T-helper 2 cell treated with Interferon-gamma antibody and Interleukin-4, amounts not matched to agents 5 μg/mL and 100 μg/mL, for 36 hours (primary cell): Measurements from ENCODE around the gene SH3BP4.

Experiments
- DNase-seq: peaks from one replicate; pipeline ENCODE4 v3.0.0; 2021; ENCODE audit warnings: low spot score
- H3K27ac Mint-ChIP-seq: one replicate; pipeline ENCODE4 v1.8.0; 2021; ENCODE audit warnings: mild to moderate bottlenecking, mixed read lengths
- H3K27me3 Mint-ChIP-seq: one replicate; pipeline ENCODE4 v1.8.0; 2021; ENCODE audit warnings: low read depth, mixed read lengths
- H3K36me3 Mint-ChIP-seq: one replicate; pipeline ENCODE4 v1.8.0; 2021; ENCODE audit warnings: low read depth, mixed read lengths
- H3K4me1 Mint-ChIP-seq: one replicate; pipeline ENCODE4 v1.8.0; 2021; ENCODE audit warnings: low read depth, mixed read lengths
- H3K4me3 Mint-ChIP-seq: one replicate; pipeline ENCODE4 v1.8.0; 2022; ENCODE audit warnings: mild to moderate bottlenecking, moderate library complexity, mixed read lengths
- H3K9me3 Mint-ChIP-seq: one replicate; pipeline ENCODE4 v1.8.0; 2021; ENCODE audit warnings: mixed read lengths

Gene SH3BP4

DNA sequence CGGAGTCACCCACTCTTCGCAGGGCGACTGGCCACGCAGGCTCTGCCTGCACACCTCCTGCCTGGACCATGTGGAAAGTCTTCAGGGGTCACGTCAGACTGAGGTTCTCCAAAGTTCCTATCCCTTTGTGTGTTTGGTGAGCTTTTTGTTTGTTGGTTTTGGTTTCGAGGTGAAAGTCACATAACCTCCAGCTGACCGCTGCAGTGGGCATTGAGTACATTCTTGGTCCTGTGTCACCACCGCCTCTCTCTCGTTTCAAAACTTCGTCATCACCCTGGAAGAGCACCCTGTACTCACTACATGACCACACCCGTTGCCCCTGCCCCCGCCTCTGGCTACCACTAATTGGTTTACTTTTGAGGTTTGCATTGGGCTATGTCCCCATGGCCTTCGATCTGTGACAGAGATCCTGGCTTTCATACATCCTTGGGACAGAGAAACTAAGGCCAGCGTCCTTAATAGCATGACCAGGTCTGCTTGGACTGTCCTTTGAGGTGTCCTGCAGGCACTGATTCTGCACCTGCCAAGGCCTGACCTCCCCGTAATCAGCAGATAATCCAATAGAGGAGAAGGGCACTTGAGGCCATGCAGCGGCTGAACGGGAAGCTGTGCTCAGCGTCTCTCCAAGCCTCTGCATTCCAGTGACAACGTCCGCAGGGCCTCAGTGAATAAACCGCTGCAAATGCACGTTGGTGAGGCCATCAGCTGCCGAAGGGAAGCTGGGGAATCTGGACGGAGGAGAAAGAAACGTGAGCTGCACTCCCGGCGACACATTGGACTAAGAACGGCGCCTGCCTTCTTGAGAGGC is 46.8 kb downstream of the SH3BP4 start:
- no peak for DNase-seq
- H3K27me3 Mint-ChIP-seq, result peaks cover 9% of the 10 kb centered on the region
- no peak overlapping the region for H3K4me3 Mint-ChIP-seq
- H3K4me1 Mint-ChIP-seq, result no peaks in the 10 kb centered on the region
- no peaks in the 10 kb centered on the region for H3K9me3 Mint-ChIP-seq
- no peak overlapping the region for H3K27ac Mint-ChIP-seq
- no peaks in the 10 kb centered on the region for H3K36me3 Mint-ChIP-seq

- H3K4me3 Mint-ChIP-seq, result no peak overlapping the region
- no peaks in the 10 kb centered on the region for H3K27me3 Mint-ChIP-seq
- no peak overlapping the region for H3K27ac Mint-ChIP-seq
- no peak for DNase-seq
- H3K4me1 Mint-ChIP-seq, result no peaks in the 10 kb centered on the region
- no peaks in the 10 kb centered on the region for H3K36me3 Mint-ChIP-seq
- H3K9me3 Mint-ChIP-seq, result no peaks in the 10 kb centered on the region
Observed at GRCh38 chr2:234999740-235000425, 48.1 kb downstream of the SH3BP4 start.

- H3K27ac Mint-ChIP-seq, result no peak overlapping the region
- no peaks in the 10 kb centered on the region for H3K27me3 Mint-ChIP-seq
- no peaks in the 10 kb centered on the region for H3K9me3 Mint-ChIP-seq
- H3K4me3 Mint-ChIP-seq, result no peak overlapping the region
- H3K4me1 Mint-ChIP-seq, result no peaks in the 10 kb centered on the region
- no peaks in the 10 kb centered on the region for H3K36me3 Mint-ChIP-seq
- no peak for DNase-seq
Observed at GRCh38 chr2:235000426-235001236, 48.8 kb downstream of the SH3BP4 start.

- Mint-ChIP-seq H3K27me3 (no peaks in the 10 kb centered on the region), H3K27ac (no peak overlapping the region)
Observed at GRCh38 chr2:235001237-235002133, 49.7 kb downstream of the SH3BP4 start.

DNA sequence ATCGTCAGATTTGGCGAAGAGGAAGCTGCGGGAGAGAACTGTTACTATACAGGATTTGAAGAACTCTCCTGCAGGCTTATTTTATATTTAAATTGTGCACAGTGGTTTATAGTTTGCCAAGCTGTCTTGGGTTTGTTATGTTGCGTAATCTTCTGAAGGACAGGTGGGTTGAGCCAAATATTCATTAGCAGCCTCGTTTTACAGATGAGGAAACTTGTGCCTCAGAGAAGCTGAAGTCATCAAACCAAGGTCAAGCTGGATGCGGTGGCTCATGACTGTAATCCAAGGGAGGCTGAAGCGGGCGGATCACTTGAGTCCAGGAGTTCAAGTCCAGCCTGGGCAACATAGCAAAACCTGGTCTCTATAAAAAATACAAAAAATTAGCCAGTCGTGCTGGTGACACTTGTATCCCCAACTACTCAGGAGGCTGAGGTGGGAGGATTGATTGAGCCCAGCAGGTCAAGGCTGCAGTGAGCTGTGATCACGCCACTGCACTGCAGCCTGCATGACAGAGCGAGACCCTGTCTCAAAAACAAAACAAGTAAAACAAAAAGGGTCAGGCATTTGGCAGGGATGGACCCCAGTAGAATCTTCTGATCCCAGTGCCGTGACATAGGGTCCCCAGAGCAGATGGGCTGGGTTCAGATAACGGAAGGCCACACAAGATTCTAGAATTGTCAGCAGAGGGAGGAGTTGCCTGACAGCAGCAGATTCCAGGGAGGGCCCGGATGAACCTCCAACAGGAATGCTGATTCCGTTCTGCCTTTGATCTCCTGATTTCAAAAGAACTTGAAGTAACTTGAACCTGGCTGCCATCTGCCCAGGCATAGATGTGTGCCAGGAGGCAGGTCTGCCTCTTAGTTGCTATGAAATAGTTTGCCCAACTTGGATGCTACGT is 50.6 kb downstream of the SH3BP4 start:
- Mint-ChIP-seq H3K9me3 (no peaks in the 10 kb centered on the region), H3K27me3 (no peaks in the 10 kb centered on the region), H3K36me3 (no peaks in the 10 kb centered on the region), H3K4me3 (no peak overlapping the region), H3K4me1 (no peaks in the 10 kb centered on the region), H3K27ac (no peak overlapping the region)
- DNase-seq, result no peak

More at GRCh38 chr2:235001237-235002133, 49.7 kb downstream of the SH3BP4 start:
- no peak overlapping the region for H3K4me3 Mint-ChIP-seq
- H3K9me3 Mint-ChIP-seq, result no peaks in the 10 kb centered on the region
- no peaks in the 10 kb centered on the region for H3K36me3 Mint-ChIP-seq
- no peaks in the 10 kb centered on the region for H3K4me1 Mint-ChIP-seq
- no peak for DNase-seq

DNA sequence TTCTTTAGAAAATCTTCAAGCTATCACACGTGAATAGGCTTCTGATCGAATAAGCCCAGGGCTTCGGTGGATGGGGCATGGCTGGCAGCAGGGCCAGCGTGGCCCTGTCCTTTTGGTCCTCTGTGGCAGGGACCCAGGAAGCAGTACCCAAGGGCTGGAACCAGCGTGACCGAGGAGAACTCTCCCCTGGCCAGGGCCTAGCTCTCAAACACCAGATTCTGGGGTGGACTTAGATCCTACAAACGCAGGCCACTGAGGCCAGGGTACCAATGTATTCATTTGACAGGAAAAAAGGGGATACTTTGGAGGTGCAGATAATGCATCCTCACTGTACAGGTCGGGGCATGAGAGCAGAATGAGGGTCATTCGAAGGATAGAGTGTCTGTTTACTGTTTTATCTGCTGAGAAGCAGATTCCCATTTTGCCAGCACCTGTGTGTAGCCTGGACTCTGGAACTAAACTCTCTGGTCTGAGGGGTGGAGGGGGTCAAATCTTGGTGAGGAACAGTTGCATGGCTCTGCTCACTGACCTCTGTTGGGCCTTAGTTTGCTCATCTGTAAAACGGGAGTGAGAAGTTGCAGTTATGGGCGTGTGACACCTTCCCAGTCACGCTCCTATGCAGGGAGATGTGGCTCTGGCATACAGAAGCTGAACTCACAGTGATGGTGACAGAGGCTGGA is 51.4 kb downstream of the SH3BP4 start:
- Mint-ChIP-seq H3K27ac (no peak overlapping the region), H3K4me1 (no peaks in the 10 kb centered on the region), H3K27me3 (no peaks in the 10 kb centered on the region), H3K36me3 (no peaks in the 10 kb centered on the region), H3K4me3 (no peak overlapping the region), H3K9me3 (no peaks in the 10 kb centered on the region)
- DNase-seq, result no peak

DNA sequence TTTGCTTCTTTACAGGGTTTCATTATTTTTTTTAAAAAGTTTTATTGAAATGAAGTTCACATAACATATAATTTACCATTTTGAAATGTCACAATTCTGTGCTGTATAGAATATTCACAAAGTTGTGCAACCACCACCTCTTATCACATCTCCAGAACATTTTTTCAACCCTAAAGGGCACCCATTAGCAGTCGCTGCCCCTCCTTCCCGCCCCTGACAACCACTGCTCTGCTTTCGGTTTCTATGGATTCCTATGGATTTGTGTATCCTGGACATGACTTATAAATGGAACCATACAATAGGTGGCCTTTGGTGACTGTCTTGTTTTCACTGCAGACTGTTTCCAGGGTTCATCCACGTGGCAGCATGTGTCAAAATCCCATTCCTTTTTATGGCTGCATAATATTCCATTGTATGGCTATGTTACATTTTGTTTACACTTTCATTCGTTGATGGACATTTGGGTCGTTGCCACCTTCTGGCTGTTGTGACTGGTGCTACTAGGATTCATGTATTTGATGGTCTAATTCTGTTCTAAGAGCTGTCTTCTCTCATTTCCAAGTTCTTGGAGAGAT is 52.6 kb downstream of the SH3BP4 start:
- H3K4me3 Mint-ChIP-seq, result no peak overlapping the region
- H3K36me3 Mint-ChIP-seq, result no peaks in the 10 kb centered on the region
- DNase-seq, result no peak
- H3K27me3 Mint-ChIP-seq, result no peaks in the 10 kb centered on the region
- H3K4me1 Mint-ChIP-seq, result no peaks in the 10 kb centered on the region
- no peak overlapping the region for H3K27ac Mint-ChIP-seq
- H3K9me3 Mint-ChIP-seq, result no peaks in the 10 kb centered on the region

DNA sequence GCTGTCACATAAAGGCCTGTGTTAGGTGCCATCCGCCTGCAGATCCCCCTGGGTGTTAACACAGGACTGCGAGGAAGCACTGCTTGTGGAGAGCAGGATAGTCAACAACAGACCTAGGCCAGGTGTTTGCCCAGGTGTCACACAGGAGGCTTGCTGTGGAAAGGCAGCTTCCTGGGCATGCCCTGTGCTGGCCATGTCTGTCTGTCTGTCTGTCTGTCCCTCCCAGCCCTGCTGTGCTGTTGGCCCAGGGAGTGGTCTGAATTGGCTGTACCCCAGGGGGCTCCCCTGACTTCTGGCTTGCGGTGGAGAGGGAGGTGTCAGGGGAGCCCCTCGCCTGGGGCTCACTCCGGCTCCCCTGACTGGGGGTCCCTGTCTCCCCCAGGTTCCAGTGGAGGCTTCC is 53.2 kb downstream of the SH3BP4 start:
- DNase-seq, result no peak
- Mint-ChIP-seq H3K4me1 (no peaks in the 10 kb centered on the region), H3K36me3 (no peaks in the 10 kb centered on the region), H3K27ac (no peak overlapping the region), H3K4me3 (no peak overlapping the region), H3K27me3 (no peaks in the 10 kb centered on the region), H3K9me3 (no peaks in the 10 kb centered on the region)

- Mint-ChIP-seq H3K4me1 (no peaks in the 10 kb centered on the region), H3K27ac (no peak overlapping the region), H3K9me3 (no peaks in the 10 kb centered on the region), H3K4me3 (no peak overlapping the region), H3K36me3 (no peaks in the 10 kb centered on the region), H3K27me3 (no peaks in the 10 kb centered on the region)
- no peak for DNase-seq
Observed at GRCh38 chr2:235005603-235006259, 53.9 kb downstream of the SH3BP4 start.

- DNase-seq, result no peak
- H3K9me3 Mint-ChIP-seq, result no peaks in the 10 kb centered on the region
- no peaks in the 10 kb centered on the region for H3K4me1 Mint-ChIP-seq
- H3K27ac Mint-ChIP-seq, result no peak overlapping the region
- H3K27me3 Mint-ChIP-seq, result no peaks in the 10 kb centered on the region
- H3K4me3 Mint-ChIP-seq, result no peak overlapping the region
- H3K36me3 Mint-ChIP-seq, result no peaks in the 10 kb centered on the region
Observed at GRCh38 chr2:235006461-235006860, 54.6 kb downstream of the SH3BP4 start.

DNA sequence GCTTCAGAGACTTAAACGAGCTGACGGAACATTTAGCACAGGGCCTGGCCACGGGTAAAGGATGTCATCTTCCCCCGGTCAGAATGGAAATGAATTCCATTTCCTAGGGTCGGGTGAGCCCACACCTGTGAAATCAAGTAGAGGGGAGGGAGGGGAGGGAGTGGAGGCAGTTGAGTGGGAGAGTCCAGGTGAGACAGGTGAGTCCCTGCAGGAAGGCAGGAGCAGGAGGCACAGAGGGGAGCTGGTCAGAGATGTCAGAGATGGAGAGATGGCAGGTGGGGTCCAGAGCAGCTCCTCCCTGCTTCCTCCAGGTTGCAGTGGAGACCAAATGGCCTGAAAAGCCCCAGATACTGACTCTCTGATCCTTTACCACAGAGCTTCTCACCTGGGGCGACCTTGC is 55.2 kb downstream of the SH3BP4 start:
- H3K27ac Mint-ChIP-seq, result no peak overlapping the region
- H3K4me3 Mint-ChIP-seq, result no peak overlapping the region
- H3K9me3 Mint-ChIP-seq, result no peaks in the 10 kb centered on the region
- H3K27me3 Mint-ChIP-seq, result no peaks in the 10 kb centered on the region
- no peaks in the 10 kb centered on the region for H3K36me3 Mint-ChIP-seq
- DNase-seq, result no peak
- H3K4me1 Mint-ChIP-seq, result no peaks in the 10 kb centered on the region
